IPS DF 19.7 (cell line): ENCODE results near the gene POLR3H.

Source experiments
- DNase-seq: peaks from one replicate; pipeline ENCODE4 v3.0.0-alpha.2; 2013; ENCODE audit warnings: low read depth, low spot score

POLR3H gene

DNA sequence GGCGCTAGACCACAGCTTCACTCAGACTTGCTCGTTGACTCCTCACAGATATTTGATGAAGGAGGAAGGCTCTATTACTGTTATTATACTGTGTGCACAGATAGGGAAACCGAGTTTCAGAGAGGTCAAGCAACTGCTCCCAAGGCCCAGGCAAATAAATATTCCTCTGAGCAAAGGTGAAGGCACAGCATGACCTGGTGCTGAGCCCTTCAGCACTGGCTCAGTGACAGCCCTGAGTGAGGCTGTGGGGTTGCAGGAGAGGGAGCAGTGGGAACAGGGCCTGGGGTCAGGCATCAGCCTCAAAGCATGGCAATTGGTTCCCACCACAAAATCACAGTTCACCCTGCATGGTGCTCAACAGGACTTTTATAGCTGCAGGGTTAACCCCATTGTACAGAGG, 7.1 kb downstream of the POLR3H start:
- DNase-seq: no peak

DNA sequence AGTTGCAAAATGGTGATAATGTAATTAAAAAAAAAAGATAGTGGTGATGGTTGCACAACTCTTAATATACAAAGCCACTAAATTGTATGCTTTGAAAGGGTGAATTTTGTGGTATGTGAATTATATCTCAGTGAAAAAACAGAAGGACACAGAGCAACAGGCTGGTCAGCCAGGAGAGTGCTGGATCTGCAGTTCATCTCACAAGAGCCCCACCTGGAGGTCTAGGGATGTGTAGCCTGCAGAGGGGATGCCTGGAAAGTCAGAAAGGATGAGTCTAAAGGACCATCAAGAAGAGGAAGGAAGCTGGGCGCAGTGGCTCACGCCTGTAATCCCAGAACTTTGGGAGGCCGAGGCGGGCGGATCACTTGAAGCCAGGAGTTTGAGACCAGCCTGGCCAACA, 9.0 kb downstream of the POLR3H start:
- DNase-seq: no peak

DNA sequence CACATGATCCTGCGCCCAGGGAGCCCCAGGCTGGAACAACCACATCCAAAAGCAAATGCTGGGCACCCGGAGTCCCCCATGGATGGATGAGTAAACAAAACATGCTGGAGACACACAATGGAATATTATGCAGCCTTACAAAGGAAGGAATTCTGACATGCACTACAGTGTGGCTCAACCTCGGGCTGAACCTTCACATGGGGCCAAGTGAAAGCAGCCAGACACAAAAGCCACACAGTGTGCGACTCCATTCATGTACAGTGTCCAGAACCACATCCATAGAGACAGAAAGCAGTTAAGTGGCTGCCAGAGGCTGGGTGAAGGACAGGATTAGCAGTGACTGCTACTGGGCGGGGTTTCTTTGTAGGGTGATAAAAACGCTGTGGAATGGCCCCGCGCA, 10.1 kb downstream of the POLR3H start:
- DNase-seq: no peak

DNA sequence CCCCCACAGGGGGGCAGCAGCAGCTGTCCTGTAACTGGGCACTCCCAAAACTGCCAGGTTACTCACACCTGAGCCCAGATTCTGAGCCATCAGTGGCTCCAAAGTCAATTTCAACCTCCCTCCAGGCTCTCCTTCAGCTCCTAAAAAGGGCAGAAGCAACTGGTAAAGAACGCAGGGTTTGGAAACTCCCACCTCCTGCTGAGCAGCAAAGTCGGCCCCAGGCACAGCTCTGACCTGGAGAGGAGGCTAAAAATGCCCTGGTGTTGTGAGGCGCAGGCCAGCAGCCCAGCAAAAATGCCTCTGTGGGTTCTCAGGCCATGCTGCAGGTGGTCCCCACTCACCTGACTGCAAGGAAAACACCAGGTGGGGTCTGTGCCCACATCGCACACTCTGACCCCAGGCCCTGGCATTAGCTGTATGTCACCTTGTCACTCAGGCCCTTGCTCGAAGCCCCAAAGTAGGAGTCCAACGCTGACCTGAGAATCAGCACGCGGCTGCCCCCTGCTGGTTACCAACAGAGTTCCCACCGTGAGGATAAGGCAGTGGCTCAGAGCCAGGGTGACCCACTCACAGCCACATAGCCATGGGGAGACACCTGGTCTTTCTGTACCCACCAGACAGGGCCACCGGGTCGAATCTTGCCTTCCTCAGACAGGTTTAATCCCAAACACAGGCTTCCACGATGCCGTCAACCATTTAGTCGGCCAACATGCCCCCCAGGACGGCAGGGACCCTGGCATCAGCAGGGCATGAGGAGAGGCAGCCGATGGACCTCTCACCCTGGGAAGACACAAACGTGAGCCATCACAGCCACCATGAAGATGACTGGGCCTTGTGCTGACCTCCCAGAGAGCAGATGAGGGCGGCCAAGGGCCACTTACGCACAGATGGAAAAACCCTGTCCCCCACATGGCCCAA, 11.1 kb downstream of the POLR3H start:
- no peak for DNase-seq

DNA sequence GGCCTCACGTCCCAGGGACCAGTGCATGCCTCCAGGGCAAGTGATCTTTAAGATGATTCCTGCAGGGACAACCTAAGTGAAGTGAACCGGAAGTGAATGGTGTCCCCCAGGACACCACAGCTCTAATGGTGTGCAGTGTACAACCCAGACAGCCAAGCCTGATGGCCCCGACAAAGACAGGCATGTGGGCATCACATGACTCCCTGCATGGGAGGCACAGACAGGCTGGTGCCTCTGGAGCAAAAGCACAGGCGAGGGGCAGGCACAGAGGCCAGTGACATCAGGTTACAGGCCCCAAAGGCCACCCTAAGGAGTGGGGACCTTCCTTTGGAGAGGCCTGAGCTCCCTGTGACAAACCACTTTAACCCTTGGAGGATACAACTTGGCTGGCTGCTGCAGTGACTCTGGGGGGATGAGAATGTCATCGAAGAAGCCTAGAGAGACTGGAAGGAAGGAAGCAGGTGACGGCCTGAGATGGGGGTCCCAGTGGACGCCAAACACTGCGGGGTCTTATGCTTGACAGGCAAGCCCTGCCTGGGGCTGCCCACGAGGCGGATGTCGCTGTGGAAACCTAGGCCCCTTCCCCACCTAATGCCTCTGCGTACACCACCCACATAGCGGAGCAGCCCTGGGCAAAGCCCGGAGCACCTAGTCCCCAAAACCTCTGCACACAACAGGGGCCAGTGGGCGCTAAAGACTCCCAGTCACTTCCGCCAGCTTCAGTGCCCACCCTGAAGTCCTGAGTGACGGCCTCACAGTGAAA, 12.4 kb downstream of the POLR3H start:
- no peak for DNase-seq

DNA sequence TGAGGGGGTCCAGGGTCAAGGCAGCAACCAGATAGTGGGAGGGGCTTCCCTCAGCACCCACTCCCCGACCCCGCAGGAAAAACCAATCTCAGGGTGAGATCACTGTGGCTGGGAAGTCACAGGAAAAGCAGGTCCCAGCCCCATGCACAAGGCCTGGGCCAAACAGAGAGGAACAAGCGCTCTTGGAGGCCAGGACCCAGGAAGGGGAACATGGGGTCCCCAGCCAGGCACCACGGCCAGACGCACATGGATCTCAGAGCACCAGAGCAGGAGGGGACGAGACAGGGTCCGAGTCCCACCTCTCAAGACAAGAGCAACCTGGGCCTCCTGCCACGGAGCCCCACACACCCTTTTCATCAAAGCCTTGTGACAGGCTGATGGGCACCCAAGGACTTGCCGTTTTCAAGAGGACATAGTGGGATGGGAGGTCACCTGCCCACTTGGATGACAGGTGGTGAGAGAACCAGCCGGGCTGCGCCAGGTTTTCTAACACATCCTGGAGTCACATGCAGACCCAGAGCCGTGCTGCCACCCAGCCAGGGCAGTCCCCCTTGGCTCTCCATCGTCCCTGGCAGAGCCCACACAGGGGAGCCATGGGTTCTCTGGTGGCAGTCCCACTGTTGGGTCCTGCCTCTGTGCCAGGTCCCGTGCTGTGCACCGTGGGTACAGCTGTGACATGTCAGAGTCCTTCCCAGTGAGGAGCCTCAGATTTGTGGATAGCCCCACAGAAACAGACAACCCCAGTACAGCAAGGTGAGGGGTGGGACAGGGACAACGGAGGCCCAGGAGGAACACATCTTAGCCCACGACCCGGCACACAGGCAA, 13.2 kb downstream of the POLR3H start:
- DNase-seq: no peak

DNA sequence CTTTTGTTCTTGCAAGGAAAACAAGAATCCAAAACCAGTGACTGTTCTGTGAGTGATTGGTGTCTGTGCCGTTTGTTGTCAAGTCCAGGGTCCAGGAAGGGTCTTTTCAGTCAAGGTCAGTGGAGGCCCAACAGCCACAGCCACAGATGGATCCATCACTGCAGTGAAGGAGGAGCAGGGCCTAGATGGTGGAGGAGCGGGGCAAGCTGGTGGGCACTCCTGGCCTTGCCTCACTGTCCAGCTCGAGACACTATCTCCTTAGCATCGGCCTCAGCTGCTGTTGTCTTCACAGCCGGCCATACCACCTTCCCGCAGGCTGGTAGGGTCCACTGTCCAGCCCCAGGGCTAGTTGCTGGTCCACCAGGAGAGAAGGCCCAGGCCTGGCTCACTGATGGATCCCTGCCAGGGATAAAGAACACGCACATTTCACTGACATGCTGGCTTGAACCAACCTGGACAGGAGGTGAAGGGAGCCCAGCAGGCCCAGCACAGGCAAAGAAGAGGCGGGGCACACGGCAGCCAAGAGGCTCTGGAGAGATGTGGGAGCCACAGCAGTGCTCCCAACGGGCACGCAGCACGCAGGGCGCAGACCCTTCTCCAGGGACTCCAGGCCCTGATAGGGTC, 15.2 kb downstream of the POLR3H start:
- no peak for DNase-seq

DNA sequence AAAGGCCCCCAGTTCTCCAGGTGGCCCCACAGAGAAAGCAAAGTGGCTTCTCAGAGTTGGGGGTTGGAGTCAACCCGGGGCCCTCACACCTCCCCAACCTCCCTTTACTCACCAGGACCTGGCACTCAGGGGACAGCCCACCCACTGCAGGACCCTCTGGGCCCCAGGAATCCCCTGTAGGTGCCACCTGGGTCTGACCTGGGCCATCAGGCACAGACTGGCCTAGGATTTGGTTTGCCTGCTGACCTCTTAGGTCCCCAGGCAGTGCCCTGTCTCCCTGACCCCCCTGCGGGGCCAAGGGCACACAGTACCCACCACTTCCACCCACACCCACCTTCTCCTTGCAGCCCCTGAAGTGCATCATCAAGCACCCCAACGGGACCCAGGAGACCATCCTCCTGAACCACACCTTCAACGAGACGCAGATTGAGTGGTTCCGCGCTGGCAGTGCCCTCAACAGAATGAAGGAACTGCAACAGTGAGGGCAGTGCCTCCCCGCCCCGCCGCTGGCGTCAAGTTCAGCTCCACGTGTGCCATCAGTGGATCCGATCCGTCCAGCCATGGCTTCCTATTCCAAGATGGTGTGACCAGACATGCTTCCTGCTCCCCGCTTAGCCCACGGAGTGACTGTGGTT, 16.0 kb downstream of the POLR3H start:
- no peak for DNase-seq

DNA sequence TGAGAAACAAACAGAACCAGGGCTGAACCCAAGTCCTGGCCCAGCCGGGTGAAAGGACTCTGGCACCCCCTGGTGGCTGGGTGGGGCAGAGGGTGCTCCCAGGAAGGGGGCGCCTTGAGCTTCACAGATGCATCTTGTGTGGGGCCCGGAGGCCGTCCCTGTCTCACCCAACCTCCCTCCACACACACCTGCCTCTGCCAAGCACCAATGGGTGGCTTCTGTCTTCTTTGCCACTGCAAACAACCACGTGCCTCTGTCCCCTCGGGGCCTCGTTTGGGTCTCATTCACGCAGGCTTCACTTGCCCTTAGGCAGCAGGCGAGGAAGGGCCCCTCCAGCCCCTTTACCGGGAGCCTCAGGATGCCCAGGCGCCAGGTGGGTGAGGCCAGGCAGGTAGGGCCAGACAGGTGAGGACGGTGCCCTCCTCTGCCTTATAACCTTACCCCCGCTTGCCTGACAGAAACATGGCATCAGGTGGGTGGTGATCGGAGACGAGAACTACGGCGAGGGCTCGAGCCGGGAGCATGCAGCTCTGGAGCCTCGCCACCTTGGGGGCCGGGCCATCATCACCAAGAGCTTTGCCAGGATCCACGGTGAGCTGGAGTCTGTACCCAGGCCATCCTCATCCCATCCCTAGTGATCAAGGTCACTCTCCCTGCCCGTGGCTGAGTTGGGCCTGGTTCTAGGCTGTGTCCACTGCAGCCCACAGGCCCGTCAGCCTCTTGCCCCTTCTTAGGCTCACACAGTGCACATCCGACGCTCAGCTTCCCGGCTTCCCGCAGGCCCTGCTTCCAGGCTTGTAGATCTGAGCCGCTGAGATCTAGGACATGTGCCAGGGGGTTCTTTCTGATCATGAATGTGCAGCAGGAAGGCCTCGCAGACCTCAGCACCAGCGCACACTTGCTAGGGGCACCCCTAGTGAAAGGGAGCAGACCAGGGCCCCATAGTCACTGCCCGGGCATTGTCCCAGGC, 17.2 kb downstream of the POLR3H start:
- no peak for DNase-seq

DNA sequence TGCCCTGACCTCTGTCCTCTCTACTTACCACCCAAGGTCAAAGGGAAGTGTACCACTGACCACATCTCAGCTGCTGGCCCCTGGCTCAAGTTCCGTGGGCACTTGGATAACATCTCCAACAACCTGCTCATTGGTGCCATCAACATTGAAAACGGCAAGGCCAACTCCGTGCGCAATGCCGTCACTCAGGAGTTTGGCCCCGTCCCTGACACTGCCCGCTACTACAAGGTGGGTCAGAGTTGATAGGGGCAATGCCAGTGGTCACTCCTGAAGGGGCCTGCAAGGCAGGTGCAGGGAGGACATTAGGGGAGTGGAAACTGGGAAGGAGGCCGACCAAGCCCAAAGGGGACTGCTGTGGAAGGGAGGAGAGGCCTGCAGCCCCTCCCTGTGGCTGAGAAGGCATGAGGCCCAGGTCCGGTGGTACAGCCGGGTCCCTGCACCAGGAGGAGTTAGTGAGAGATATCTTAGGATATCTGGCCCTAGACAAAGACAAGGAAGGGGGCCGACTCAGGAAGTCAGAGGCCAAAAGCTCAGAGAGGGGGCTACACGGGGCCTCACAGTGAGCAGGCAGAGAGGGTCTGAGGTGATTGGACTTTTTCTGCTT, 17.9 kb downstream of the POLR3H start:
- DNase-seq: no peak

DNA sequence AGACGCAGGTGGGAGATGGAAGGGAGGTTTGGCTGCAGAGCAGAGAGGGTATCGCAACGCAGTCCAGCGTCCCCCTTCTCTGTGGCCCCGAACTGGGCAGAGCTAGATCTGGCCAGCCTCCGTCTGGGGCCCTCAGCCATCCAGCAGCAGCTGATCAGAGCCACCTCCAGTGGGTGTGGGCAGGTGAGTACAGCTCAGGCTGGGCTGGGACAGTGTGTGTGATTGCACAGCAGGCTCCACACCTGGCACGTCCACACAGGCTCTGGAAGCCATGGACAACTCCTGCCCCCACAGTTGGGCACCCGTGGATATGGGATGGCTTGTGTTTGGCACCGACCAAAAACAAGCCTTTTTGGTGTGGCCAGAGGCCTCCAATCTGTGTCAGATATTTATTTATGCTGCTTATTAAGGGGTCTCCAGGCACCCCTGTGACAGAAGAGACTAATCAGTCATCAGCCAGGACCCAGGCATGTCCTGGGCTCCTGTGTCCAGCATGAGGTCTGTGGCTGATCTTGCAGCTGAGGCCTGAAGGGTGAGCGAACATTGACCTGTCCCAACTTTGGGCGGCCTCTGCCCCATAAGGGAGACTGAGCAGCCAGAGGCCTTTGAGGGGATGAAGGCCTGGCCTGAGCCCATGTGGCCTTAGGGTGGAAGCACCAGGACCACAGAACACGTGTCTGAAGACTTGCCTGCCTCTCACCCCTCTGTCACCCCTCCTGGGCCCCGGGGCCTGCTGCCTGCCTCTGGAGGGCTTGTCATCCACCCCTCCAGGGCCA, 18.6 kb downstream of the POLR3H start:
- DNase-seq: no peak

DNA sequence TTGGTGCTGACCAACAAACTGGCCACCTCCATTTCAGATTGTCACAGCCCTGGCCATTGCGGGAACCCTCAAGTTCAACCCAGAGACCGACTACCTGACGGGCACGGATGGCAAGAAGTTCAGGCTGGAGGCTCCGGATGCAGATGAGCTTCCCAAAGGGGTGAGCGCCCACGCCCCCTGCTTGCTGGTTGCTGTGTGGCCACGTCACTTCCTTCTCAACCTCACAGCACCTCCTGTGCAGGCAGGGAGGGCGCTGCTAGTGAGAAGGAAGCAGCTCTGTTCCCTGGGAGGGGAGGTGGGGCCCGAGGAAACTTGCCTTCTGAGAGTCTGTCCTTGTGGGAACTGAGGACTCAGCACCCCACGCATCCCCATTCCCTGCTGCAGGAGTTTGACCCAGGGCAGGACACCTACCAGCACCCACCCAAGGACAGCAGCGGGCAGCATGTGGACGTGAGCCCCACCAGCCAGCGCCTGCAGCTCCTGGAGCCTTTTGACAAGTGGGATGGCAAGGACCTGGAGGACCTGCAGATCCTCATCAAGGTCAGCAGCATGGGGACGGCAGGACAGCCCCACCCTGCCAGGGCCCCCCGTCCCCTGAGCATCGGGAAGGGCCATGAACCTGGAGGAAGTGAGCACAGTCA, 19.3 kb downstream of the POLR3H start:
- DNase-seq: no peak

DNA sequence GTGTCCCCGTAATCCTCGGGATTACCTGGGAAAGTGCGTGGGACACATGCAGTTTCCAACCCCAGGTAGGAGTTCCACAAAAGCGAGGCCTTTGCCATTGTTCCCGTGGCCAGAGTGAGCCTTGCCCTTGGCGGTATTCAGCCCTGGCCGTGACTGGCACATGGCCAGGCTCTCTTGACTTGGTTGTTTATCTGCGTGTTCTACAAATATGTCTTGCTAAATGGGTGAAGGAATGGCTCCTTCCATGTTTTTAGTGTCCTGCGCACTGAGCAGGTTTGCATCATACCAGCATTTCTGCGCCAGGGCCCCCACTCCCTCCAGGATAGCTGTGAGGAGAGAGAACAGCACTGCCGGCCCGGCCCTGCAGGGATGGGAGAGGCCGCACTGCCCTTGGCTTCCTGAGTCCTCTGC, 20.0 kb downstream of the POLR3H start:
- DNase-seq: no peak

DNA sequence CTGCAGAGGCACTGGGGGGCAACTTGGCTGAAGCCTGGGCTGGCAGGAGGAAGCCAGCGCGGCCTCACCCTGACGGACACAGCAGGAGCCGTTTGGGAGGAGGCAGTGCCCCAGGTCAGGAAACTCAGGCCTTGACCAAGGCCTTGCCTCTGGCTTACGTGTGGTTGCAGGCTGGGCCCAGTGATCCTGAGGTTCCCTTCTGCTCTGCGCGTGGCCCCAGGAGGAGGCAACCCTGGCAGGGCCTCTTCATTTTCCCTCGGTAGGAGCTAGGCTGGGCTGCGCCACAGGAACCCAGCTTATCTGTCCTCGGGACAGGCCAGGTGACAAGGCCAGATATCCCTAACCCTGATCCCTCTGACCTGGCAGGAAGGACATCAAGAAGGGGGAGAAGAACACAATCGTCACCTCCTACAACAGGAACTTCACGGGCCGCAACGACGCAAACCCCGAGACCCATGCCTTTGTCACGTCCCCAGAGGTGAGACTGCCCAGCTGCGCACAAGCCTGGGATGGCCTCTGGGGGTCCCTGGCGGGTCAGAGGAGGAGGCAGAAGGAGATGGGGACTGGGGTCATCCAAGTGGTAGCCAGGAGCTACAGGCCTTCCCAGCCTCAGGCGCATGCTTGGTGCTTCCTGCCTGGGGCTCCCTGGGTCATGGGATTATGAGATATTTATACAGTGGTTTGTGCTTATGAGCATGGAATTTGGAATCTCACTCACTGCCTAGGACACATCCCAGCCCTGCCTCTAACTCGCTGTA, 20.6 kb downstream of the POLR3H start:
- DNase-seq: no peak

DNA sequence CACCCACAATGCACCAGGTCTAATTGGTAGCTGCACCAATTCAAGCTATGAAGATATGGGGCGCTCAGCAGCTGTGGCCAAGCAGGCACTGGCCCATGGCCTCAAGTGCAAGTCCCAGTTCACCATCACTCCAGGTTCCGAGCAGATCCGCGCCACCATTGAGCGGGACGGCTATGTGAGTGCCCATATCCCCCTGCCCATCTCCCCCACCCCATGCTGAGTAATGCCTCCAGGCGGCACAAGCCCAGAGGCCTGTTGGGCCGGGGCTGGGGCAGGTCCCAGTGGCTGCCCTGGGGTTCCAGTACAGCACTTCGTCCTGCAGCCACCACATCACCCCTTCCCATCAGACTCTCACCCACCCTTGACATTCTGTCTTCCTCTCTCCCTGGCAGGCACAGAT, 21.5 kb downstream of the POLR3H start:
- DNase-seq: no peak

DNA sequence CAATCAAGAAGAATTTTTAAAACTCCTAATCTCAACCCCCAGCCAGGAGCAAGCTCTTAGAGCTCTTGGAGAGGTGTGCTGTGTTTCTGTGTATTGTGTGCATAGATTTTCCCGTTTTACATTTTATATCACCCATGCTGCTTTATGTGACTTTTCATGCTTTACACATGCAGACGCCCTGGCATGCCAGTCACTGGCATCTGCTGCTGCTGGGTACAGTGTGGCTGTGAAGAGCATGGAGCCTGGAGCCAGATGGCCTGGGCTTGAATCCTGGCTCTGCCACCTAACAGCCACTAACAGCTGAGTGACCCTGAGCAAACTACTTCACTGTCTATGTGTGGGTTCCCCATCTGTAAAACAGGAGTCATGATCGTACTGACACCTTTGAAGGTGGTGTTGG, 23.1 kb downstream of the POLR3H start:
- no peak for DNase-seq

DNA sequence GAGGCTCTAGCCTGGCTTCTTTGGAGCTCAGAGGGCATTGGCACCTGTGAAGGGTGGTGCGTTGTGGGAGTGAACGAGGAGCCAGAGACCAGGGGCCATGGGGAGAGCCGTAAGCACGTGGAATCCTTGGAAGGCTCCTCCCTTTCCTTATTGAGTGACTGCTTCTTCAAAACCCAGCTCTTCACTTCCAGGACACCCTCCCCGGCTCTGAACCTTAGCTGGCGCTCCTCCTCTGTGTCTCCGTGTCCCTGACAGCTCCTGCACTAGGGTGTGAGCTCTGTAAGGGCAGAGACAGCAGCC, 26.3 kb downstream of the POLR3H start:
- DNase-seq: no peak
